ENCODE data around the gene TMPRSS12.
"Not testable (repeated sequence)": the region's sequence is repeated elsewhere in the genome, so short reads cannot be mapped to it uniquely, and the experiment has no call there.

Gene TMPRSS12

GRCh38 chr12:50859621-50860310, 17.0 kb downstream of the TMPRSS12 start:
- no peak for DNase-seq

- no peak for DNase-seq
Measured at GRCh38 chr12:50862316-50862715, 19.6 kb downstream of the TMPRSS12 start.

DNA sequence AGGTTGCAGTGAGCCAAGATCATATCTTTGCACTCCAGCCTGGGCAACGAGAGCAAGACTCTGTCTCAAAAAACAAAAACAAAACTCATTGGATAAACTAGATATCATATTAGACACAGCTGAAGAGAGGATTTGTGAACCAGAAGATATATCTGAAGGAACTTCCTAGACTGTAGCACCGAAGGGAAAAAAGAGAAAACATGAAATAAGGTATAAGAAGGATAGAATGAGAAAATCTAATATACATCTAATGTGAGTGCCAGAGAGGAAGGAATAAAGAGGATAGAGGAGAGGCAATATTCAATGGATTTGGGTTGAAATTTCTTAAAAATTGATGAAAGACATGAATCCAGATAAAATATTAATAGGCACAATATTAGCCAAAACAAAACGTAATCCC, 22.5 kb downstream of the TMPRSS12 start:
- no peak for DNase-seq

- not testable (repeated sequence) for DNase-seq
Measured at GRCh38 chr12:50868881-50869280, 26.2 kb downstream of the TMPRSS12 start.

GRCh38 chr12:50882563-50882962, 39.8 kb downstream of the TMPRSS12 start:
- DNase-seq, result no peak

DNA sequence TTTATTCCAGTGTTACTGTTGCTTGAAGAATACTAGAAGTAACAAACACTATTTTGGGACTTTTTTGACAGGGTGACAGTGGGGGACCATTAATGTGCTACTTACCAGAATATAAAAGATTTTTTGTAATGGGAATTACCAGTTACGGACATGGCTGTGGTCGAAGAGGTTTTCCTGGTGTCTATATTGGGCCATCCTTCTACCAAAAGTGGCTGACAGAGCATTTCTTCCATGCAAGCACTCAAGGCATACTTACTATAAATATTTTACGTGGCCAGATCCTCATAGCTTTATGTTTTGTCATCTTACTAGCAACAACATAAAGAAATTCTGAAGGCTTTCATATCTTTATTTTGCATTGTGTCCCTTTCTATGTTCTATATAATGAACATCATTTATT, 44.5 kb downstream of the TMPRSS12 start:
- DNase-seq, result no peak

DNA sequence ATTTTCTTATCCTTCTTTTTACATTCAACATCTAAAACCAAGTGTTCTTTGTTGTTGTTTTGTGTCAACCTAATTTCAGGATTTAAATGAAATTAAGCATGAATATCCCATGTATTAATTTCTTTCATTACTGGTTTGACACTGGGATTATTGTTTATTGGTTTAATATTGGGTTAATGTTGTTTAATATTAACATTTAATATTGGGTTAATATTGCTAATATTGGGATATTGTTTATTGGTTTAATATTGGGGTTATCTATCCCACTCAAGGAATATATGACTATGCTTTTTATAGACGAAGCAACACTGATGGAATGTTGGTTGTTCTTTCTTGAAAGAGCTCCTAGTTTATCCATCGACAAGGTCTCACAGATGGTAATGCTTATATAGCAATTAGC, 45.9 kb downstream of the TMPRSS12 start:
- DNase-seq, result no peak

- DNase-seq, result no peak
Measured at GRCh38 chr12:50894241-50894640, 51.5 kb downstream of the TMPRSS12 start.

DNA sequence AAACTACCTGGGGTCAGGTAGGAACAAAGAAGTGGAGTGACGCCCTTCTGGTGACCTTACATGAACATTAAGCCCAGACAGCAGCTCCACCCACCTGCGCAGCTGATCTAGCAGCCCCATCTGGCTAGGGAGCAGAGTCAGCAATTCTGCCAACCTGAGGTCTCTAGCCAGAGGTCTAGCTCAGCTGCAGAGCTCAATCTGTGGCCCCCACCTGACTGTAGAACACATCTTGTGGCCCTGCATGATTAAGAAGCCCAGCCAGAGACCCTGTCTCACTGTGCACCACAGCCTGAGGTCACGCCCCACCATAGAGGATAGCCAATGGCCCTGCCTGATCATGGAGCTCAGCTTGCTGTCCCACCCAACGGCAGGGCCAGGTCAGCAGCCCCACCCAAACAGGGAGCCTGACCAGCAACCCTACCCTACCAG, 59.0 kb downstream of the TMPRSS12 start:
- DNase-seq, result peak; percentile 80

- not testable (repeated sequence) for DNase-seq
Measured at GRCh38 chr12:50908479-50908878, 65.8 kb downstream of the TMPRSS12 start.

GRCh38 chr12:50912361-50912760, 69.6 kb downstream of the TMPRSS12 start:
- peak; percentile 32 for DNase-seq

DNA sequence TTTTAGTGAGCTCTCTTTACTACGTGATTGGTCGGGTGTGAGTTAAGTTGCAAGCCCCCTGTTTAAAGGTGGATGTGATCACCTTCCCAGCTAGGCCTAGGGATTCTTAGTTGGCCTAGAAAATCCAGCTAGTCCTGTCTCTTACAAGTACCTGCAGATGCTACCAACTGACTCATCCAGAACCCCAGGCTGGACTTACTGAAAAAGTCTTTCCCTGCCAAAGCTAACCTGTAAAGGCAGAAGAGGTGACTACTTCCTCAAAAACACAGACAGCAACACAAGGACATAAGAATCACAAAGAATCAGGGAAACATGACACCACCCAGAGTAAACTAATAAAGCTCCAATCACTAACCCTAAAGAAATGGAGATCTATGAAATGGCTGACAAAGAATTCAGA, 70.5 kb downstream of the TMPRSS12 start:
- DNase-seq, result no peak

DNA sequence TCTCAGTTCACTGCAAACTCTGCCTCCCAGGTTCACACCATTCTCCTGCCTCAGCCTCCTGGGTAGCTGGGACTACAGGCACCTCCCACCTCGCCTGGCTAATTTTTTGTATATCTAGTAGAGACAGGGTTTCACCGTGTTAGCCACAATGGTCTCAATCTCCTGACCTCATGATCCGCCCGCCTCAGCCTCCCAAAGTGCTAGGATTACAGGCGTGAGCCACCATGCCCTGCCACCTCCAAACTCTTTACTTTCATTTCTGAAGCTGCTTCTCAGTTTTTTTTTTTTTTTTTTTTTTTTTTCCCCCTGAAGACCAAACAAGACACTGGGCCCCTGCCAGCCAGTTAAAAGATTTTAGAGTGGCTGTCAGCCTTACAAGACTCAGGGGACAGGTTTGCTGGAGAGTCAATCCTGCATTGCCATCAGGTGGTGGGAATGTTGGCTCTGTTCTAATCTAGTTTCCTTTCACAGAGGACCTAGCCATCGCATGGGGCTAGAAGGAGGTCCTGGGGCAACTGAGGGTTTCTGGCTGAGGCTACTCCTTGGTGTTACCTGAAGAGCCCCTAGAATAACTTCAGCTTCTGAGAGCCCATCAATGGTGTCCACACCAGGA, 72.3 kb downstream of the TMPRSS12 start:
- DNase-seq, result no peak

- no peak for DNase-seq
Measured at GRCh38 chr12:50916292-50916691, 73.6 kb downstream of the TMPRSS12 start.

- DNase-seq, result no peak
Measured at GRCh38 chr12:50918584-50919316, 76.0 kb downstream of the TMPRSS12 start.

DNA sequence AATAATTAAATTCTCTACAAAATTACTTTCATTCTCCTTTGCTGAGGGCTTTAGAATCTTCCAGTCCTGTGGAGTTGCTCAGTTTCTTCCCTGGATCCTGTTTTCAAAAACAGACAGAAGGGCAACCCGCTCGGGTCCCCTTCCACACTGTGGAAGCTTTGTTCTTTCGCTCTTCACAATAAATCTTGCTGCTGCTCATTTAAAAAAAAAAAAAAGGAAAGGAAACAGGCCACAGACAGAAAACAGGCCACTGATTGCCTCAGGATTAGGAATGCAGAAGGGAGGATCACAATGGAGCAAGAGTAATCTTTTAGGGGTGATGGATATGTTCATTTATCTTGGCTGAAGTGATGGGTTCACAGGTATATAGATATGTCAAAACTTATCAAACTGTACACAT, 80.1 kb downstream of the TMPRSS12 start:
- no peak for DNase-seq

DNA sequence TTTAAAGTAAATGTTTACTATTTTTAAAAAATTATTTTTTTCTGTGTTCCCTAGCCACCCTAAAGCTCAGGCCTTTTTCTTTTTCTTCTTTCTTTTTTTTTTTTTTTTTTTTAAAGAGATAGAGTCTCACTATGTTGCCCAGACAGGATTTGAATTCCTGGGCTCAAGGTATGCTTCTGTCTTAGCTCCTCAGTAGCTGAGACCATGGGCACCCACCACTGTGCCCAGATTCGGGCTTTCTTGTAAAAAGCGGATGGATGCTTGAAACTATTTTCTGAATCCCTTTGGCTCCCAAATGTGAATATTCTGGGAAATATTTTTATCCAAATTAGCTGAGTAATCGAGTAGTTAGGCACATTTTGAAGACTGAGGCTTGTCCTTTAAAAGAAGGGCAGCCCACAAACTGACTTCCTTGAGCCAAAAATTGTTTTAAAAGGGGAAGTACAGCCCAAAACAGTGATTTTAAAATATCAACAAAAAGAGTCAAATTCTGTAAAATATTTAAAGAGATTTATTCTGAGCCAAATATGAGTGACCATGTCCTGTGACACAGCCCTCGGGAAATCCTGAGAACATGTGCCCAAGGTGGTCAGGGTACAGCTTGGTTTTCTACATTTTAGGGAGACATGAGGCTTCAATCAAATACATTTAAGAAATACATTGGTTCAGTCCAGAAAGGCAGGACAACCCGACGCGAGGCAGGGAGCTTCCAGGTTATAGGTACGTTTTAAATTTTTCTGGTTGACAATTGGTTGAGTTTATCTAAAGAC, 80.8 kb downstream of the TMPRSS12 start:
- peak; percentile 38 for DNase-seq

GRCh38 chr12:50924131-50924438, 81.4 kb downstream of the TMPRSS12 start:
- DNase-seq, result no peak

DNA sequence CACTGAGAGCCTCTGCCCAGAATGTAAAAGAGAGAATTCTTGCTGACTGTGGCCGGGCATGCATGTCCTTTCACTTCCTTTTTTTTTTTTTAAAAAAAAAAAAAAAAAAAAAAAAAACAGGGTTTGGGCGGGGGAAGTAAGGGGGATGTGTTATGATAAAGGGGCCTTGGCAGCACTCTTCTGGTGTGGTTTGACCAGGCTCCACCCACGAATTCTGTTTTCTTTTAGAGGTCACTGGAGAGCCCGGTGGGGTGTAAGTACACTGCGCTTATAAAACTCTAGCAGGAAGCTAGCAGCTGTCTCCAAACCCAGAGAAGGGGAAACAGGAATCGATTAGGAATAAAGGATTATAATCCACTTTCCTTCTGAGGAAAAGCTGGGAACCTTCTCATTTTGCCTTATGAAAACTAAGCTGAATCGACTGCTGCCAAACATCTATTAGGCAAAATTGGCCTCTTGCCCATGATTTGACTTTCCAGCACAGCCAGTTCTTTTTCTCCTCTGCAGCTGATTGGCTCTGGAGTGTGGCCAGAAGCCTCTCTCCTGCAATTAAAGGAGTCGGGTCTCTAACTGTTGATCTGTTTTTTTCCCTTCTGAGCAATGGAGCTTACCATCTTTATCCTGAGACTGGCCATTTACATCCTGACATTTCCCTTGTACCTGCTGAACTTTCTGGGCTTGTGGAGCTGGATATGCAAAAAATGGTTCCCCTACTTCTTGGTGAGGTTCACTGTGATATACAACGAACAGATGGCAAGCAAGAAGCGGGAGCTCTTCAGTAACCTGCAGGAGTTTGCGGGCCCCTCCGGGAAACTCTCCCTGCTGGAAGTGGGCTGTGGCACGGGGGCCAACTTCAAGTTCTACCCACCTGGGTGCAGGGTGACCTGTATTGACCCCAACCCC, 82.0 kb downstream of the TMPRSS12 start:
- peak; percentile 98 for DNase-seq

- DNase-seq, result peak; percentile 35
Measured at GRCh38 chr12:50925342-50925651, 82.6 kb downstream of the TMPRSS12 start.

DNA sequence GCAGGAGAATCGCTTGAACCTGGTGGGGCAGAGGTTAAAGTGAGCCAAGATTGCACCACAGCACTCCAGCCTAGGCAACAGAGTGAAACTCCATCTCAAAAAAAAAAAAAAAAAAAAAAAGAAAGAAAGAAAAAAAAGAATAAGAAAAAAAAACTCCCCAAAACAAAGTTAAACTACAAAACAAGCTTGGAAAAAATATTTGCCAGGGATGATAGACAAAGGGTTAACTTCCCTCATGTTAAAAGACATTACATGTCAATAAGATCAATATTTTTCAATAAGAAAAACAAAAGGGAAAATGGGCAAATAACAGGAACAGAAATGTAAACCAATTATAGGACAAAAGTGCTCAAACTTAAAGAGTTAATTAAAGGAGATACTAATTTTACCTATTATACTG, 83.2 kb downstream of the TMPRSS12 start:
- DNase-seq, result no peak

GRCh38 chr12:50926415-50926814, 83.7 kb downstream of the TMPRSS12 start:
- DNase-seq, result peak; percentile 24

- peak; percentile 65 for DNase-seq
Measured at GRCh38 chr12:50926932-50927331, 84.2 kb downstream of the TMPRSS12 start.
